GM19193 (cell line): Measurements from ENCODE around the gene ZBTB44.

ENCODE experiments used
- POLR2A ChIP-seq: IDR thresholded peaks from 4 replicates; pipeline ENCODE4 v1.6.1; 2011; ENCODE audit not compliant: insufficient read depth, insufficient read length; ENCODE audit errors: extremely low read depth

ZBTB44 gene

GRCh38 chr11:130198964-130199363 lies 115.8 kb downstream of the ZBTB44 start:
- TF ChIP-seq POLR2A: no peak

- no peak for TF ChIP-seq POLR2A
Measured at GRCh38 chr11:130198292-130198691, 116.4 kb downstream of the ZBTB44 start.

GRCh38 chr11:130197386-130198035 lies 117.2 kb downstream of the ZBTB44 start:
- no peak for TF ChIP-seq POLR2A

- no peak for TF ChIP-seq POLR2A
Measured at GRCh38 chr11:130194241-130195023, 120.3 kb downstream of the ZBTB44 start.

- TF ChIP-seq POLR2A: no peak
Measured at GRCh38 chr11:130192845-130193267, 121.9 kb downstream of the ZBTB44 start.

GRCh38 chr11:130191896-130192295 lies 122.8 kb downstream of the ZBTB44 start:
- TF ChIP-seq POLR2A: no peak

- TF ChIP-seq POLR2A: no peak
Measured at GRCh38 chr11:130190371-130190881, 124.3 kb downstream of the ZBTB44 start.

- TF ChIP-seq POLR2A: no peak
Measured at GRCh38 chr11:130189492-130190210, 125.1 kb downstream of the ZBTB44 start.

GRCh38 chr11:130188585-130189347 lies 126.0 kb downstream of the ZBTB44 start:
- TF ChIP-seq POLR2A: no peak

- no peak for TF ChIP-seq POLR2A
Measured at GRCh38 chr11:130188047-130188446, 126.7 kb downstream of the ZBTB44 start.

GRCh38 chr11:130187096-130187495 lies 127.6 kb downstream of the ZBTB44 start:
- no peak for TF ChIP-seq POLR2A

GRCh38 chr11:130183878-130184610 lies 130.7 kb downstream of the ZBTB44 start:
- no peak for TF ChIP-seq POLR2A

GRCh38 chr11:130181295-130182272 lies 133.1 kb downstream of the ZBTB44 start:
- TF ChIP-seq POLR2A: no peak
